K562 (cell line): ENCODE data around the gene OBSL1. TPM values are rescaled to one million over a fixed set of nuclear protein-coding genes. Genes with fewer than 3 reads are reported as not detected.
A peak's percentile ranks its signal among the peaks of the same experiment; 100 is the strongest.

Experiments
- ARID2 ChIP-seq: fragments of 450-650 bp; IDR thresholded peaks from 2 replicates; pipeline ENCODE4 v1.6.1; 2017; ENCODE audit warnings: antibody characterized with exemption, mild to moderate bottlenecking
- ASH1L ChIP-seq: fragments of 450-650 bp; IDR thresholded peaks from 2 replicates; pipeline ENCODE4 v1.6.1; 2018; ENCODE audit warnings: borderline replicate concordance, mild to moderate bottlenecking, low read depth; ENCODE audit not compliant: partially characterized antibody
- C11orf30 ChIP-seq: fragments of 450-650 bp; IDR thresholded peaks from 2 replicates; pipeline ENCODE4 v1.6.1; 2016; ENCODE audit warnings: low read depth, mild to moderate bottlenecking
- CBFB ChIP-seq: sonication (generic); formaldehyde crosslinking; IDR thresholded peaks from 2 replicates; pipeline ENCODE4 v1.4.0; 2020; ENCODE audit warnings: mild to moderate bottlenecking, missing genetic modification reagents
- CREB1 ChIP-seq, 2 experiments: sonication (generic) in 1 of 2; formaldehyde crosslinking in 1 of 2; IDR thresholded peaks; 2 replicates each; pipeline versions ENCODE4 v1.6.1 to v1.8.0; 2012 to 2022; ENCODE audit warnings: inconsistent platforms in 1 of 2, mild to moderate bottlenecking in 1 of 2, missing genetic modification reagents in 1 of 2, moderate library complexity in 1 of 2
- EHMT2 ChIP-seq: fragments of 450-650 bp; IDR thresholded peaks from 2 replicates; pipeline ENCODE4 v1.6.1; 2018; ENCODE audit warnings: antibody characterized with exemption
- ELK1 ChIP-seq: sonication (generic); formaldehyde crosslinking; IDR thresholded peaks from 2 replicates; pipeline ENCODE4 v1.8.1; 2022; ENCODE audit warnings: missing genetic modification reagents
- EP400 ChIP-seq: fragments of 450-650 bp; IDR thresholded peaks from 2 replicates; pipeline ENCODE4 v1.6.1; 2017; ENCODE audit warnings: antibody characterized with exemption, mild to moderate bottlenecking, moderate library complexity
- FOXK2 ChIP-seq, 2 experiments: fragments of 450-650 bp; IDR thresholded peaks in 1 of 2; conservative IDR thresholded peaks in 1 of 2; 2 replicates each; pipeline ENCODE4 v1.6.1; 2016; ENCODE audit warnings: low read depth in 2 of 2, mild to moderate bottlenecking in 1 of 2
- FOXP1 ChIP-seq: sonication (generic); formaldehyde crosslinking; IDR thresholded peaks from 2 replicates; pipeline ENCODE4 v1.8.0; 2022; ENCODE audit warnings: mild to moderate bottlenecking, missing genetic modification reagents
- GTF2F1 ChIP-seq: IDR thresholded peaks from 2 replicates; pipeline ENCODE4 v1.6.1; 2011; ENCODE audit warnings: low read depth, low read length, improper control_type of control experiment
- HDAC6 ChIP-seq: IDR thresholded peaks from 2 replicates; pipeline ENCODE4 v1.6.1; 2012; ENCODE audit warnings: low read depth, mild to moderate bottlenecking, control low read depth, inconsistent platforms, low read length, moderate library complexity
- HNRNPK ChIP-seq: fragments of 200-400 bp; formaldehyde crosslinking; IDR thresholded peaks from one replicate; pipeline ENCODE4 v1.6.1; 2018; ENCODE audit warnings: mild to moderate bottlenecking, low read depth, low read length; ENCODE audit not compliant: poor library complexity, severe bottlenecking
- KHSRP ChIP-seq: fragments of 450-650 bp; IDR thresholded peaks from 2 replicates; pipeline ENCODE4 v1.6.1; 2017
- NR2C1 ChIP-seq, 2 experiments: fragments of 450-650 bp; IDR thresholded peaks; 2 replicates each; pipeline ENCODE4 v1.6.1; 2017; ENCODE audit warnings: mild to moderate bottlenecking in 2 of 2, antibody characterized with exemption in 1 of 2, inconsistent platforms in 1 of 2, missing compliant biosample characterization in 1 of 2, missing genetic modification characterization in 1 of 2
- PCBP2 ChIP-seq: fragments of 200-400 bp; formaldehyde crosslinking; IDR thresholded peaks from 2 replicates; pipeline ENCODE4 v1.6.1; 2018; ENCODE audit warnings: low read length, low read depth, mild to moderate bottlenecking, moderate library complexity; ENCODE audit not compliant: poor library complexity, severe bottlenecking
- PML ChIP-seq: IDR thresholded peaks from 2 replicates; pipeline ENCODE4 v1.6.1; 2012; ENCODE audit warnings: low read length, inconsistent platforms
- PTRF ChIP-seq: fragments of 450-650 bp; IDR thresholded peaks from 2 replicates; pipeline ENCODE4 v1.6.1; 2016; ENCODE audit warnings: mild to moderate bottlenecking, missing genetic modification characterization, missing compliant biosample characterization
- RAD51 ChIP-seq: fragments of 450-650 bp; IDR thresholded peaks from 2 replicates; pipeline ENCODE4 v1.7.1; 2016; ENCODE audit warnings: low read depth, mild to moderate bottlenecking, borderline replicate concordance
- SIRT6 ChIP-seq: IDR thresholded peaks from one replicate; pipeline ENCODE4 v1.6.1; 2012; ENCODE audit warnings: low read depth, mild to moderate bottlenecking, control low read depth, inconsistent platforms, low read length, moderate library complexity
- SMAD2 ChIP-seq: fragments of 150-350 bp; IDR thresholded peaks from 2 replicates; pipeline ENCODE4 v1.6.1; 2014; ENCODE audit warnings: low read depth, mild to moderate bottlenecking, low read length
- SMAD4 ChIP-seq: fragments of 250-450 bp; sonication (Bioruptor Pico); conservative IDR thresholded peaks from 2 replicates; pipeline ENCODE4 v1.8.0; 2021; ENCODE audit warnings: inconsistent platforms, mild to moderate bottlenecking, moderate library complexity
- SOX6 ChIP-seq: fragments of 450-650 bp; IDR thresholded peaks from 2 replicates; pipeline ENCODE4 v1.6.1; 2014; ENCODE audit warnings: mild to moderate bottlenecking
- TFAM ChIP-seq: fragments of 250-450 bp; sonication (Bioruptor Pico); conservative IDR thresholded peaks from 2 replicates; pipeline ENCODE4 v1.5.0; 2021; ENCODE audit warnings: mild to moderate bottlenecking, moderate library complexity
- YY1 ChIP-seq, 3 experiments: IDR thresholded peaks; 2 replicates each; pipeline ENCODE4 v1.6.1; 2011; ENCODE audit warnings: low read length in 2 of 3, mild to moderate bottlenecking in 2 of 3, moderate library complexity in 2 of 3, borderline replicate concordance in 1 of 3, control low read depth in 1 of 3, low read depth in 1 of 3; ENCODE audit not compliant: insufficient read depth in 3 of 3, insufficient replicate concordance in 2 of 3, control insufficient read depth in 1 of 3, insufficient read length in 1 of 3; ENCODE audit errors: extremely low read depth in 1 of 3
- ZBTB17 ChIP-seq: fragments of 450-650 bp; formaldehyde crosslinking; IDR thresholded peaks from 2 replicates; pipeline ENCODE4 v1.4.0; 2020; ENCODE audit warnings: mild to moderate bottlenecking
- ZNF124 ChIP-seq: sonication (generic); formaldehyde crosslinking; IDR thresholded peaks from 2 replicates; pipeline ENCODE4 v1.8.1; 2022; ENCODE audit warnings: missing genetic modification reagents
- ZNF24 ChIP-seq: fragments of 450-650 bp; IDR thresholded peaks from 2 replicates; pipeline ENCODE4 v1.6.1; 2016
- ZNF436 ChIP-seq: fragments of 250-450, 450-650 bp; sonication (Bioruptor Pico); formaldehyde crosslinking; IDR thresholded peaks from 2 replicates; pipeline ENCODE4 v1.7.0; 2020; ENCODE audit warnings: mild to moderate bottlenecking
- polyA plus RNA-seq, 8 experiments: library from polyadenylated mRNA; depleted of rRNA in 4 of 8; stranded (reverse) in 5 of 8; unstranded in 3 of 8; fragments of >200 nt; fragmentation: Nextera tagmentation in 2 of 8; fragmentation: Illumina TruSeq in 1 of 8; extraction: Ambion mirVana in 2 of 8; extraction: Trizol in 1 of 8; gene quantifications; 2 replicates each; pipeline versions ENCODE4 v1.2.1 to v1.2.3, GENCODE V29; 2011 to 2014; ENCODE audit warnings: inconsistent platforms in 1 of 8, missing spikeins in 1 of 8
- total RNA-seq, 7 experiments: library from RNA; depleted of rRNA in 6 of 7; stranded (reverse); fragments of >200 nt in 6 of 7; fragmentation: Illumina TruSeq in 2 of 7; extraction: Trizol in 2 of 7; gene quantifications; 2 replicates each; pipeline versions ENCODE4 v1.2.1 to v1.2.3, GENCODE V29; 2011 to 2021; ENCODE audit warnings: low replicate concordance in 1 of 7

The OBSL1 gene
- total and polyA plus RNA-seq, 9 of the 15 experiments (the other 6 are each of a cell fraction or from before 2014, with no cell fraction given): 1.2 to 26.6 (median 8.6) TPM

DNA sequence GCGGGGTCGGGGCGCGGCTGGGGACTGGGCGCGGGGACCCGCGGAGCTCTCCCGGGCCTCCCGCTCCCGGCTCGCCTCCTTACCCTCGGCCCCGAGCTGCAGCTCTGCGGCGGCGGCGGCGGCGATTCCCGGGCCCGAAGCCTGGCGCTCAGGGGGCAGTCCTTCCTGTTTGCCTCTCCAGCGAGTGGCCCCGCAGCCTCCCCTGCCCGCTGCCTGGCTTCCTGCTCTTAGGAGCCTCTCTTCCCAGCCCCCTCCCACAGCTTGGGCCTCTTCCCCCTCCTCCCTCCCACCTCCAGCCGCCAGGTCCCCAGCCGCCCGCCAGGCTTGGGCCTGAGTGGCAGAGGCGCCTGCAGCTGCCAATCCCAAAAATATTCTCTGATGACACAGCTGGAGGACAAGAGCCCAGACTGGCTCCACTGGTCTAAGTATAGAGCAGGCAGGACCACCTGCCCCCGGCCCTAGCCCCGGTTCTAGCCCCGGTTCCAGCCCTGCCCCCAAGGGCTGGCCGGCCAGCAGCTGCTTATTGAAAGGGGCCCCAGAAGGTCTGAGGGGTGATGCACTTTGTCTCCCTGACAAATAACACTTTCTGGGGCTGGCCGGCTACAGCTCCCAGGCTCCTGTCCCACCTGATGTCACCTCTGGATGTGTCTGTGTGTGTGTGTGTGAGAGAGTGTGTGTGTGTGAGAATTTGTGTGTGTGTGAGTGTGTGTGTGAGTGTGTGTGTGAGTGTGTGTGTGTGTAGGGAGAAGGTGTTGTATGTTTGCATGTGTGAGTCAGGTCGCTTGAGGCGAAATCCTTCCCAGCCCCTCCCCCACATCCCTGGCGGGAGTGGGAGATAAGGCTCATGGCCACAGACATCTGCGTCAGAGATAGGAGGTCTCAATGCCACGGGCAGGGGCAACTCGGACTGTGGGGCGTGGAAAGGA, at the start of gene OBSL1 (continued):
- TF ChIP-seq ELK1 (CRISPR knock-in tag) (no peak), PTRF (no peak), FOXK2 (conservative IDR thresholded peaks at IDR 0.05 in 1 of 2, IDR thresholded peaks at IDR 0.05 in 1 of 2; ENCODE audit: low read depth in 2 of 2) (peak in 1 of 2 experiments; percentile 44; a peak in 1 of 4 replicates), KHSRP (no peak), PML (peak; percentile 71; the same call in 1 of the 2 replicates), RAD51 (no peak), CREB1 (IDR thresholded peaks at IDR 0.05) (peak; percentile 62), CREB1 (CRISPR knock-in tag; IDR thresholded peaks at IDR 0.05) (peak; percentile 57; the same call in 1 of the 2 replicates), HNRNPK (no peak), NR2C1 (IDR thresholded peaks at IDR 0.05) (0 out of 2 replicates have a peak, but pooled peaks have one; percentile 17), NR2C1 (tag; IDR thresholded peaks at IDR 0.05) (0 out of 2 replicates have a peak, but pooled peaks have one; percentile 19), YY1 (IDR thresholded peaks at IDR 0.05; ENCODE audit: borderline replicate concordance in 1 of 3, control insufficient read depth in 1 of 3, extremely low read depth in 1 of 3, insufficient read depth in 3 of 3, insufficient read length in 1 of 3, insufficient replicate concordance in 2 of 3, low read depth in 1 of 3, low read length in 2 of 3) (no peak), GTF2F1 (no peak), FOXP1 (peak; percentile 57; the same call in 1 of the 2 replicates), TFAM (CRISPR knock-in tag) (no peak), ASH1L (no peak), SMAD4 (peak; percentile 94), C11orf30 (no peak; the same call in 1 of the 2 replicates), ARID2 (no peak), ZNF124 (CRISPR knock-in tag) (no peak), ZNF436 (no peak), HDAC6 (no peak), SIRT6 (no peak), CBFB (no peak), SMAD2 (no peak), ZNF24 (0 out of 2 replicates have a peak, but pooled peaks have one; percentile 17), EP400 (peak; percentile 81; the same call in 1 of the 2 replicates), SOX6 (peak; percentile 70), PCBP2 (no peak), ZBTB17 (CRISPR knock-in tag) (no peak), EHMT2 (no peak)
